ENCODE data around the gene TMEM270. TPM values are rescaled to one million over a fixed set of nuclear protein-coding genes. Genes with fewer than 3 reads are reported as not detected.
A peak's percentile ranks its signal among the peaks of the same experiment; 100 is the strongest.

Gene TMEM270
- total RNA-seq, 1 donor from 2014 or later: not detected

DNA sequence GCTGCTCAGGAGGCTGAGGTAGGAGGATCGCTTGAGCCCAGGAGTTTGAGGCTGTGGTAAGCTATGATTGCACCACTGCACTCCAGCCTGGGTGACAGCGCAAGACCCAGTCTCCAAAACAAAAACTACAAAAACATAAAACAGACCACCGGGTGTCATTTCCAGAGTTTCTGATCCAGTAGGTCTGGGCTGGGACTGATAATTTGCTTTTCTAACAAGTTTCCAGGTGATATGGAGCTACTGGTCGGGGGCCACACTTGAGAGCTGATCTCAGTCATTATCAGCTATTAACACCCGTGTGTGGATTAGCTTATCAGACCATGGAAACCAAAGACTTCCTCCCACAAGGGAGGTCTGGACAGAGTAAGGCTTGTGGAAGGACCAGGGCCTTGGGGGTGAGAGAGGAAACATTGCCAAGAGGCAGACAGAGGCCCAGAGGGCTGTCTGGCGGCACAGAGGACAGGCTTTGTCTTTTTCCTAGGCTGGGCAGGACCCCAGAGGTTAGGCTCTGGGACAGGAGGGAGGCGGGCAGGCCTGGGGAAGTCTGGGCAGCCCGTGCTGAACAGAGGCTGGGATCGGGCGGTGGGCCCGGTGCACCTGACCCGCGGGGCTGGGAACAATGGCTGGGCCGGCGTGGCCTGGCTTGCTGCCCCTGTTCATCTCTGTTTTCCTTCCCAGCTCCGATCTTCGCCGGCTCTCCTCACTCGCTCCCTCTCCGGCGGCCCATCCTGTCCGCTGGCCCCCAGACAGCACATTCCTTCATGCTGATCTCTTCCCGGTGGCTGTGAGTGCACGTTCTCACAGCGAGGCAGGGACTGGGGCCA, 25.2 kb downstream of the TMEM270 start:
- TF ChIP-seq, protein P1, sequence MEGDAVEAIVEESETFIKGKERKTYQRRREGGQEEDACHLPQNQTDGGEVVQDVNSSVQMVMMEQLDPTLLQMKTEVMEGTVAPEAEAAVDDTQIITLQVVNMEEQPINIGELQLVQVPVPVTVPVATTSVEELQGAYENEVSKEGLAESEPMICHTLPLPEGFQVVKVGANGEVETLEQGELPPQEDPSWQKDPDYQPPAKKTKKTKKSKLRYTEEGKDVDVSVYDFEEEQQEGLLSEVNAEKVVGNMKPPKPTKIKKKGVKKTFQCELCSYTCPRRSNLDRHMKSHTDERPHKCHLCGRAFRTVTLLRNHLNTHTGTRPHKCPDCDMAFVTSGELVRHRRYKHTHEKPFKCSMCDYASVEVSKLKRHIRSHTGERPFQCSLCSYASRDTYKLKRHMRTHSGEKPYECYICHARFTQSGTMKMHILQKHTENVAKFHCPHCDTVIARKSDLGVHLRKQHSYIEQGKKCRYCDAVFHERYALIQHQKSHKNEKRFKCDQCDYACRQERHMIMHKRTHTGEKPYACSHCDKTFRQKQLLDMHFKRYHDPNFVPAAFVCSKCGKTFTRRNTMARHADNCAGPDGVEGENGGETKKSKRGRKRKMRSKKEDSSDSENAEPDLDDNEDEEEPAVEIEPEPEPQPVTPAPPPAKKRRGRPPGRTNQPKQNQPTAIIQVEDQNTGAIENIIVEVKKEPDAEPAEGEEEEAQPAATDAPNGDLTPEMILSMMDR (IDR thresholded peaks at IDR 0.05; ENCODE audit: unreplicated experiment): no peak
- Mint-ChIP-seq H3K27me3 (peaks cover 26% of the 10 kb centered on the region), H3K27ac (peak overlapping the region; percentile 24), H3K4me3 (ENCODE audit: low read depth) (no peak overlapping the region), H3K36me3 (ENCODE audit: insufficient read depth) (no peaks in the 10 kb centered on the region), H3K4me1 (ENCODE audit: low read depth) (peaks cover 13% of the 10 kb centered on the region), H3K9me3 (ENCODE audit: low read depth) (no peaks in the 10 kb centered on the region)
- no peak for DNase-seq (ENCODE audit: low spot score, unreplicated experiment)

DNA sequence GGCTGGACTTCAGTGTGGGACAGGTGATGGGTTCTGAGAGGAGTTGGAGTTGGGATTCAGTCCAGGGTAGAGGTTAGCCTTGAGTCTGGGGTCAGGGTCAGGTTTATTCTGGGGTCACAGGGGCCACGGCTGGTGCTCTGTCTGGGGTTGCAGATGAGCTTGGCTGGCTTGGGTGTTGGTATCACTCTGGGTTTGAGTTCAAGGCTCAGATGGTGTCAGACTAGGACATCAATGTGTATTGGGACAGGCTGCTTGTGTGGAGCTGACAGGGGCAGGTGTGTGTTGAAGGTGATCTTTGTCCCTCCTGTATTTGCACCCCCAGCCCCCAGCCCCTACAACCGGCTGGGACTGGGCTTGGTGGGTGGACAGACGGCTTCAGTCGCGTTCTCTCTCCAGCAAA, 26.8 kb downstream of the TMEM270 start:
- H3K4me3 Mint-ChIP-seq (ENCODE audit: low read depth): no peak overlapping the region
- peaks cover 30% of the 10 kb centered on the region for H3K27me3 Mint-ChIP-seq
- no peak overlapping the region for H3K27ac Mint-ChIP-seq
- TF ChIP-seq, protein P1 (IDR thresholded peaks at IDR 0.05; ENCODE audit: unreplicated experiment): no peak
- peaks cover 10% of the 10 kb centered on the region for H3K4me1 Mint-ChIP-seq (ENCODE audit: low read depth)
- no peaks in the 10 kb centered on the region for H3K9me3 Mint-ChIP-seq (ENCODE audit: low read depth)
- H3K36me3 Mint-ChIP-seq (ENCODE audit: insufficient read depth): no peaks in the 10 kb centered on the region
- DNase-seq (ENCODE audit: low spot score, unreplicated experiment): no peak

DNA sequence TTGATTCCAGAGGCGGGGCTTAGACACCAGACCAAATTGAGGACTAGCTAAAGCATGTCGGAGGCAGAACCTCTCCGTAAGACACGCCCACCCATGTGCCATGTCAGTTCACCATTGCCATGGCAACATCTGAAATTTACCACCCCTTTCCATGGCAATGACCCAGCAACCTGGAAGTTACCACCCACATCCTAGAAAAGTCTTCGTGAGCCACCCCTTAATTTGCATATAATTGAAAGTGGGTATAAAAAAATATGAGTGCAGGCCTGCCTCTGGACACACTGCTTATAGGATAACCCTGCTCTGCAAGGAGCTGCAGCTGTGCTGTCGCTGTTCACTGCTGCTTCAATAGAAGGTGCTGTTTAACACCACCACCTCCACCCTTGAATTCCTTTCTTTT, 28.0 kb downstream of the TMEM270 start:
- H3K4me3 Mint-ChIP-seq (ENCODE audit: low read depth): no peak overlapping the region
- H3K36me3 Mint-ChIP-seq (ENCODE audit: insufficient read depth): no peaks in the 10 kb centered on the region
- H3K4me1 Mint-ChIP-seq (ENCODE audit: low read depth): peaks cover 10% of the 10 kb centered on the region
- no peak overlapping the region for H3K27ac Mint-ChIP-seq
- H3K27me3 Mint-ChIP-seq: peaks cover 30% of the 10 kb centered on the region
- no peak for DNase-seq (ENCODE audit: low spot score, unreplicated experiment)
- TF ChIP-seq, protein P1 (IDR thresholded peaks at IDR 0.05; ENCODE audit: unreplicated experiment): no peak
- no peaks in the 10 kb centered on the region for H3K9me3 Mint-ChIP-seq (ENCODE audit: low read depth)

DNA sequence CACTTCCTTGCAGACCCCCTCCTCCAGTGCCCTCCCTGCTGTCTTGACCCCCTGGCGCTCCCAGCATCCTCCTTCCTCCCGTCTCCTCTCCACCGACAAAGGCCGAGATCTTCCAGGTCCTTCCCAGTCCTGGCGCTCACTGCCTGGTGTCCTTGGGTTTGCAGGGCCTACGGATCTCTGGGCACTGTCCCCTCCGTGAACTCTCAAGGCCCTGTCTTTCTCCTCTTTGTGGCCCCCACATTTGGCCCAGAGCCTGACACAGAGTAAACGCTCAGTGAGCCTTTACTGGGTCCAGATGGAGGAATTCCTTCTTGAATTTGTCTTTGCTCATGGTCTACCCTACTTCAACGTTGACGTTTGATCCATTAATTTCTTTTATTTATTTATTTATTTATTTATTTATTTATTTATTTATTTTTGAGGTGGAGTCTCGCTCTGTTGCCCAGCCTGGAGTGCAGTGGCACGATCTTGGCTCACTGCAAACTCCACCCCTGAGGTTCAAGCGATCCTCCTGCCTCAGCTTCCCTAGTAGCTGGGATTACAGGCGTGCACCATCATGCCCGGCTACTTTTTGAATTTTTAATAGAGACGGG, 29.7 kb downstream of the TMEM270 start:
- DNase-seq (ENCODE audit: low spot score, unreplicated experiment): no peak
- Mint-ChIP-seq H3K4me3 (ENCODE audit: low read depth) (no peak overlapping the region), H3K9me3 (ENCODE audit: low read depth) (peaks cover 3% of the 10 kb centered on the region), H3K4me1 (ENCODE audit: low read depth) (peaks cover 10% of the 10 kb centered on the region), H3K27ac (no peak overlapping the region), H3K27me3 (peaks cover 25% of the 10 kb centered on the region), H3K36me3 (ENCODE audit: insufficient read depth) (no peaks in the 10 kb centered on the region)
- TF ChIP-seq, protein P1 (IDR thresholded peaks at IDR 0.05; ENCODE audit: unreplicated experiment): no peak

DNA sequence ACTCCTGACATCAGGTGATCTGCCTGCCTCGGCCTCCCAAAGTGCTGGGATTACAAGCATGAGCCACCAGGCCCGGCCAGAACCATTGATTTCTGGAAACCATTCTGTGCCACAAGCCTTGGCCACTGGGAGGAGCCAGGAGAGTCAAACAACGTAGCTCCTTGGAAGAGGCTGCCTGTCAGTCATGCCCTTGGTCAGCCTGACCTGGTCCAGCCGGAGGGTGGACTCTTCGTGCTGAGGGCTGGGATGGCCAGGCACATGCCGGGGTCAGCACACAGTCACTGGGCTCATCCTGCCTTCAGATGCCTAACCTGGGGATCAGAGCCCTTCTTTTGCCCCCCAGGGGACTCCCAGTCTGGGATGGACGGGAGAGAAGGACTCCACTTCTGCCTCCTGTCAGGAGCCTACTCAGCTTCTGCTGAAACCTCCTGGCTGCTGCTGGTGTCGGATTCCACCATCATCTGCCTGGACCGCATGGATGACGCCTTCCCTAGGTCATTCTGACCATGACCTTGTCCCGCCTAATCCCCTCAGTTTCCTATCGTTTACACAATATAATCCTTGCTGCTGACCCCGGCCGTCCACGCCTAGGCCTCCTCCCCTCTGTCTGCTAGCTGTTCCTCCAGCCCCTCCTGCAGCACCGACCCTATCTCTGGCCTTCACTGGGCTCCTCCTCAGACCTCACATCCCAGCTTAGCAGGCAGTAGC, 30.4 kb downstream of the TMEM270 start:
- Mint-ChIP-seq H3K9me3 (ENCODE audit: low read depth) (peaks cover 7% of the 10 kb centered on the region), H3K4me1 (ENCODE audit: low read depth) (peaks cover 7% of the 10 kb centered on the region), H3K4me3 (ENCODE audit: low read depth) (no peak overlapping the region), H3K36me3 (ENCODE audit: insufficient read depth) (no peaks in the 10 kb centered on the region), H3K27me3 (peaks cover 20% of the 10 kb centered on the region), H3K27ac (no peak overlapping the region)
- TF ChIP-seq, protein P1 (IDR thresholded peaks at IDR 0.05; ENCODE audit: unreplicated experiment): peak; percentile 11
- DNase-seq (ENCODE audit: low spot score, unreplicated experiment): no peak
